HepG2 (cell line): ENCODE measurements around the gene LSM2. TPM values are rescaled to one million over a fixed set of nuclear protein-coding genes. Genes with fewer than 3 reads are reported as not detected.

ENCODE experiments used
- ARNT ChIP-seq: fragments of 450-650 bp; IDR thresholded peaks from 2 replicates; pipeline ENCODE4 v1.6.1; 2017
- CCDC6 ChIP-seq: sonication (generic); formaldehyde crosslinking; IDR thresholded peaks from 2 replicates; pipeline ENCODE4 v1.8.1; 2022; ENCODE audit warnings: mild to moderate bottlenecking, missing genetic modification reagents, moderate library complexity
- FOXO1 ChIP-seq: sonication (generic); formaldehyde crosslinking; IDR thresholded peaks from 2 replicates; pipeline ENCODE4 v1.4.0; 2020; ENCODE audit warnings: missing genetic modification reagents
- FOXP4 ChIP-seq: sonication (generic); formaldehyde crosslinking; IDR thresholded peaks from 2 replicates; pipeline ENCODE4 v1.4.0; 2020; ENCODE audit warnings: missing genetic modification reagents
- JUN ChIP-seq: sonication (generic); formaldehyde crosslinking; IDR thresholded peaks from 2 replicates; pipeline ENCODE4 v1.4.0; 2020; ENCODE audit warnings: mild to moderate bottlenecking, missing genetic modification reagents
- MTA3 ChIP-seq: sonication (generic); formaldehyde crosslinking; IDR thresholded peaks from 2 replicates; pipeline ENCODE4 v1.4.0; 2020; ENCODE audit warnings: missing genetic modification reagents
- NFKB2 ChIP-seq: sonication (generic); formaldehyde crosslinking; IDR thresholded peaks from 2 replicates; pipeline ENCODE4 v1.4.0; 2020; ENCODE audit warnings: missing genetic modification reagents, borderline replicate concordance
- NR2F2 ChIP-seq: IDR thresholded peaks from 2 replicates; pipeline ENCODE4 v1.6.1; 2012; ENCODE audit warnings: low read depth, inconsistent platforms, borderline replicate concordance
- NRL ChIP-seq: sonication (generic); formaldehyde crosslinking; IDR thresholded peaks from 2 replicates; pipeline ENCODE4 v1.5.0; 2020; ENCODE audit warnings: missing genetic modification reagents, mild to moderate bottlenecking, moderate library complexity, borderline replicate concordance
- PHF5A ChIP-seq: IDR thresholded peaks from one replicate; pipeline ENCODE4 v1.6.1; 2018; ENCODE audit warnings: low read depth, missing genetic modification reagents; ENCODE audit not compliant: unreplicated experiment
- REPIN1 ChIP-seq: sonication (generic); formaldehyde crosslinking; IDR thresholded peaks from 2 replicates; pipeline ENCODE4 v1.8.0; 2022; ENCODE audit warnings: missing genetic modification reagents, low read depth, mild to moderate bottlenecking, borderline replicate concordance
- RNF2 ChIP-seq: fragments of 450-650 bp; conservative IDR thresholded peaks from 2 replicates; pipeline ENCODE4 v1.6.1; 2016; ENCODE audit warnings: low read depth
- SNAPC2 ChIP-seq: sonication (generic); formaldehyde crosslinking; IDR thresholded peaks from 2 replicates; pipeline ENCODE4 v1.8.1; 2022; ENCODE audit warnings: mild to moderate bottlenecking, missing genetic modification reagents
- SP1 ChIP-seq, 2 experiments: fragments of 450-650 bp in 1 of 2; sonication (generic) in 1 of 2; formaldehyde crosslinking in 1 of 2; IDR thresholded peaks; 2 replicates each; pipeline versions ENCODE4 v1.4.0 to v1.6.1; 2016 to 2020; ENCODE audit warnings: missing genetic modification reagents in 1 of 2
- ZBTB21 ChIP-seq: sonication (generic); formaldehyde crosslinking; IDR thresholded peaks from 2 replicates; pipeline ENCODE4 v1.4.0; 2020; ENCODE audit warnings: missing genetic modification reagents
- ZBTB38 ChIP-seq: sonication (generic); formaldehyde crosslinking; IDR thresholded peaks from 2 replicates; pipeline ENCODE4 v1.5.1; 2020; ENCODE audit warnings: mild to moderate bottlenecking, missing genetic modification reagents
- ZBTB42 ChIP-seq: sonication (generic); formaldehyde crosslinking; IDR thresholded peaks from 2 replicates; pipeline ENCODE4 v1.5.0; 2020; ENCODE audit warnings: mild to moderate bottlenecking, missing genetic modification reagents
- ZC3H13 ChIP-seq: sonication (generic); formaldehyde crosslinking; IDR thresholded peaks from 2 replicates; pipeline ENCODE4 v1.8.1; 2023; ENCODE audit warnings: mild to moderate bottlenecking, missing genetic modification reagents, moderate library complexity
- ZNF205 ChIP-seq: IDR thresholded peaks from 2 replicates; pipeline ENCODE4 v1.6.1; 2018; ENCODE audit warnings: missing biosample characterization, missing genetic modification reagents
- ZNF256 ChIP-seq: sonication (generic); formaldehyde crosslinking; conservative IDR thresholded peaks from 2 replicates; pipeline ENCODE4 v1.4.0; 2020; ENCODE audit warnings: missing genetic modification reagents
- ZNF562 ChIP-seq: sonication (generic); formaldehyde crosslinking; IDR thresholded peaks from 2 replicates; pipeline ENCODE4 v1.8.0; 2022; ENCODE audit warnings: missing genetic modification reagents, borderline replicate concordance
- ZNF577 ChIP-seq: sonication (generic); formaldehyde crosslinking; IDR thresholded peaks from 2 replicates; pipeline ENCODE4 v1.4.0; 2020; ENCODE audit warnings: mild to moderate bottlenecking, low read depth, missing genetic modification reagents, borderline replicate concordance
- ZNF7 ChIP-seq: IDR thresholded peaks from 2 replicates; pipeline ENCODE4 v1.6.1; 2016; ENCODE audit warnings: missing biosample characterization, missing genetic modification reagents
- ZSCAN20 ChIP-seq: sonication (generic); formaldehyde crosslinking; IDR thresholded peaks from 2 replicates; pipeline ENCODE4 v1.4.0; 2020; ENCODE audit warnings: missing genetic modification reagents, mild to moderate bottlenecking, borderline replicate concordance
- ZSCAN25 ChIP-seq: sonication (generic); formaldehyde crosslinking; IDR thresholded peaks from 2 replicates; pipeline ENCODE4 v1.8.0; 2022; ENCODE audit warnings: mild to moderate bottlenecking, missing genetic modification reagents
- polyA plus RNA-seq, 8 experiments: library from polyadenylated mRNA; depleted of rRNA in 3 of 8; stranded (reverse) in 7 of 8; unstranded in 1 of 8; fragments of >200 nt; fragmentation: Illumina TruSeq in 4 of 8; extraction: Trizol in 4 of 8; gene quantifications; 2 replicates each; pipeline versions ENCODE4 v1.2.1 to v1.2.3, GENCODE V29; 2011 to 2016; ENCODE audit warnings: low read depth in 4 of 8, missing spikeins in 1 of 8, mixed read lengths in 1 of 8; ENCODE audit not compliant: insufficient read depth in 1 of 8
- total RNA-seq, 5 experiments: library from RNA; depleted of rRNA; stranded (reverse); fragments of >200 nt; fragmentation: Illumina TruSeq; extraction: Trizol; gene quantifications; 2 replicates each; pipeline ENCODE4 v1.2.3, GENCODE V29; 2016; ENCODE audit warnings: low read depth in 1 of 5
- TF ChIP-seq, protein P1 (sequence below): sonication (generic); formaldehyde crosslinking; IDR thresholded peaks from 2 replicates; pipeline ENCODE4 v1.4.0; 2020; ENCODE audit warnings: missing genetic modification reagents
- TF ChIP-seq, protein P2 (sequence below): sonication (generic); formaldehyde crosslinking; IDR thresholded peaks from 2 replicates; pipeline ENCODE4 v1.4.0; 2020; ENCODE audit warnings: missing genetic modification reagents, borderline replicate concordance

Gene LSM2
- total and polyA plus RNA-seq, 2 of the 13 experiments (the other 11 are each of a cell fraction or from before 2014, with no cell fraction given): 69.4 to 90.5 TPM

DNA sequence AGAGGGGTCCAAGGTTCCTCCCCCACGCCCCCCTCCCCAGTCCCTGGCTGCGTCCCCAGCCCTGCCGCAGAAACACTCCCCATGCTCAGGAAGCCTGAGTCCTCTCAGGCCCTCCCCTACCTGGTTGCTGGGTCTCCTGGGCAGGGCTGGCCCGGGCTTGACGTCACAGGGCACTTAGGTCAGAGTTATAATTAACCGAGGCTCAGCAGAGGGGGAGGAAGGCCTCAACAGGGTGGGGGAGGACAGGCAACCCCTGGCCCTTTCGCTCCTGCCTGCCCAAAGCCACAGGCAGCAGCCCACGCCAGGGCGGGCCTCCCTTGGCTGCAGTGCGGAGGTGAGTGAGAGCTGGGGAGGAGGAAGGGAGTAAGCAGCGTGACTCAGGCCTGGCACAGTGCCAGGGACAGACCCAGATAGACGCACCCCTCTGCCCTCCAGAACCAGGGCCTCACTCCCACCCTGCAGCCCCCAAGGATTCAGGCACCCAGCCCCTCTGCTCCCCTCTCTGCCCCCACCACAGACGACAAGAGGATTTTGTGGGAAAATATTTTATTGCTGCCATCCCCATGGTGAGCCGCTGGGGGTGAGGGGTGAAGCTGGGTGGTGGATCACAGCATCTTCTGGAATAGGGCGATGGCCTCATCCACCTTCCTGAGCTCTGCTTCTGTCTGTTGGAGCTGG is 29.6 kb downstream of the LSM2 start, which contains the start of gene VWA7 (continued):
- no peak for TF ChIP-seq ZBTB38 (CRISPR knock-in tag)
- TF ChIP-seq FOXP4: peak; percentile 52
- TF ChIP-seq ZNF7 (CRISPR knock-in tag): no peak
- peak; percentile 88 for TF ChIP-seq PHF5A
- no peak for TF ChIP-seq ZNF577
- 0 out of 2 replicates have a peak, but pooled peaks have one; percentile 16 for TF ChIP-seq JUN
- TF ChIP-seq SNAPC2 (CRISPR knock-in tag): no peak
- TF ChIP-seq ZNF205 (CRISPR knock-in tag): peak; percentile 85; the same call in 1 of the 2 replicates
- no peak for TF ChIP-seq ZSCAN20 (CRISPR knock-in tag)
- TF ChIP-seq RNF2: no peak
- TF ChIP-seq CCDC6 (CRISPR knock-in tag): 0 out of 2 replicates have a peak, but pooled peaks have one; percentile 54
- peak; percentile 63 for TF ChIP-seq FOXO1 (CRISPR knock-in tag)
- TF ChIP-seq, protein P1, sequence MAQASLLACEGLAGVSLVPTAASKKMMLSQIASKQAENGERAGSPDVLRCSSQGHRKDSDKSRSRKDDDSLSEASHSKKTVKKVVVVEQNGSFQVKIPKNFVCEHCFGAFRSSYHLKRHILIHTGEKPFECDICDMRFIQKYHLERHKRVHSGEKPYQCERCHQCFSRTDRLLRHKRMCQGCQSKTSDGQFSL: peak; percentile 16; the same call in 1 of the 2 replicates
- peak; percentile 91 for TF ChIP-seq ZBTB21 (CRISPR knock-in tag)
- TF ChIP-seq ZSCAN25 (CRISPR knock-in tag): peak; percentile 87
- TF ChIP-seq ZC3H13 (CRISPR knock-in tag): peak; percentile 68; the same call in 1 of the 2 replicates
- peak; percentile 65; the same call in 1 of the 2 replicates for TF ChIP-seq NR2F2
- TF ChIP-seq NFKB2 (CRISPR knock-in tag): peak; percentile 16; the same call in 1 of the 2 replicates
- no peak for TF ChIP-seq ZNF256 (CRISPR knock-in tag)
- TF ChIP-seq NRL: peak; percentile 38; the same call in 1 of the 2 replicates
- no peak for TF ChIP-seq REPIN1 (CRISPR knock-in tag)
- TF ChIP-seq, protein P2, sequence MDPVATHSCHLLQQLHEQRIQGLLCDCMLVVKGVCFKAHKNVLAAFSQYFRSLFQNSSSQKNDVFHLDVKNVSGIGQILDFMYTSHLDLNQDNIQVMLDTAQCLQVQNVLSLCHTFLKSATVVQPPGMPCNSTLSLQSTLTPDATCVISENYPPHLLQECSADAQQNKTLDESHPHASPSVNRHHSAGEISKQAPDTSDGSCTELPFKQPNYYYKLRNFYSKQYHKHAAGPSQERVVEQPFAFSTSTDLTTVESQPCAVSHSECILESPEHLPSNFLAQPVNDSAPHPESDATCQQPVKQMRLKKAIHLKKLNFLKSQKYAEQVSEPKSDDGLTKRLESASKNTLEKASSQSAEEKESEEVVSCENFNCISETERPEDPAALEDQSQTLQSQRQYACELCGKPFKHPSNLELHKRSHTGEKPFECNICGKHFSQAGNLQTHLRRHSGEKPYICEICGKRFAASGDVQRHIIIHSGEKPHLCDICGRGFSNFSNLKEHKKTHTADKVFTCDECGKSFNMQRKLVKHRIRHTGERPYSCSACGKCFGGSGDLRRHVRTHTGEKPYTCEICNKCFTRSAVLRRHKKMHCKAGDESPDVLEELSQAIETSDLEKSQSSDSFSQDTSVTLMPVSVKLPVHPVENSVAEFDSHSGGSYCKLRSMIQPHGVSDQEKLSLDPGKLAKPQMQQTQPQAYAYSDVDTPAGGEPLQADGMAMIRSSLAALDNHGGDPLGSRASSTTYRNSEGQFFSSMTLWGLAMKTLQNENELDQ (CRISPR knock-in tag): no peak
- TF ChIP-seq SP1 (IDR thresholded peaks at IDR 0.05): no peak
- peak; percentile 49; the same call in 1 of the 2 replicates for TF ChIP-seq SP1 (CRISPR knock-in tag; IDR thresholded peaks at IDR 0.05)
- TF ChIP-seq ZNF562: no peak
- no peak for TF ChIP-seq ZBTB42 (CRISPR knock-in tag)
- no peak for TF ChIP-seq MTA3 (CRISPR knock-in tag)
- TF ChIP-seq ARNT: no peak
